GM19193 (cell line): Measurements from ENCODE around the gene NPHP4.

Experiments used
- POLR2A ChIP-seq: IDR thresholded peaks from 4 replicates; pipeline ENCODE4 v1.6.1; 2011; ENCODE audit not compliant: insufficient read depth, insufficient read length; ENCODE audit errors: extremely low read depth

NPHP4 gene

GRCh38 chr1:5992026-5992813 lies at the start of gene NPHP4:
NPHP4 (minus strand) TSS chr1:5992425; CDS start chr1:5986289, 6,136 bp downstream.
- peak; percentile 57 for TF ChIP-seq POLR2A

DNA sequence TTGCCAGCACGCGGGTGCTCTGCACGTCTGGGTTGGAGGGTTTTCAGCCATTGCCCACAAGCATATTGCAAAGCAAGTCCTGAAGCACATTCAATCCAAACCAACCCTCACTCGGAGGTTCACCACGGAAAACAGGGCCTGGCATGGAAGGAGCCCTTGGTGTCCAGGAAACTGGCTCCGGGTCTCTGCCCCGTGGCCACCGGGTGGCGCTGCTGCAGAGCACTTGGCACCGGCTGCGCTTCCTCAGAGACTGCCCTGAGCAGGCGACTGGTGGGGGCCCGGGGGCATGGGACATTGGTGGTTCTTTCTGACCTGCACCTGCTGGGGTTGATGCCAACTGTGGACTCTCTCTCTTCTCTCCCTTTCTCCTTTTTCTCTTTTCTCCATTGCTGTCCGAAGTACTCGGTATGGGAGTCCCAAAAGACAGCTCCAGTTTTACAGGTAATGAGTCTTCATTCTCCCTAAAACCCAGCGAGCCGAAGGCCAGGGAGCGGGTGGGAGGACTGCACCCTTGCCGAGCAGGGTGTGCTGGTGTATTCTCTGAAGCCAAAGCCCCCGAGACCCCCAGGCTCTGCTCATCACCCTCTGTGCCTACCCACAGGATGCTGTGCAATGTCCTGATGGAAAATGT lies 49.3 kb upstream of the NPHP4 start:
- no peak for TF ChIP-seq POLR2A

- no peak for TF ChIP-seq POLR2A
These were observed 48.7 kb upstream of the NPHP4 start for GRCh38 chr1:6040861-6041415.

DNA sequence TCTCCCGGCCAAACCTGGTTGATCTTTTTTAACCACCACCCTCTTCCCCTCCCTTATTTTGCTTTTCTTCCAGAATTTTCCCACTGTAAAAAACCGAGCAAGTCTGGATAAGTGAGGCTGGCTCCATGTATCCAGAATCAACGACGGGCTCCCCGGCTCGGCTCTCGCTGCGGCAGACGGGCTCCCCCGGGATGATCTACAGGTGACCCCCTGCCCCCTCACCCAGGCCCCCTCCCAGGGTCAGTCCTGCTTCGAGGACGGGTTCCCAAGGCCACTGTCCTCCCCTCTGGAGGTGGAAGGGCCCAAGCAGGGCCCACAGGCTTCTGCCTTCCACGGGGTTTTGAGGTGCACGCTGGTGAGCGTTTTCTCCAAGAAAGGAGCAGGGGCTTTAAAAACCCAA lies 48.2 kb upstream of the NPHP4 start:
- no peak for TF ChIP-seq POLR2A

- no peak for TF ChIP-seq POLR2A
These were observed 46.8 kb upstream of the NPHP4 start for GRCh38 chr1:6039031-6039430.

- TF ChIP-seq POLR2A: no peak
These were observed 46.4 kb upstream of the NPHP4 start for GRCh38 chr1:6038603-6039002.

GRCh38 chr1:6037338-6037762 lies 45.1 kb upstream of the NPHP4 start:
- TF ChIP-seq POLR2A: no peak

- TF ChIP-seq POLR2A: no peak
These were observed 43.5 kb upstream of the NPHP4 start for GRCh38 chr1:6035719-6036118.

- no peak for TF ChIP-seq POLR2A
These were observed 43.1 kb upstream of the NPHP4 start for GRCh38 chr1:6035303-6035702.

GRCh38 chr1:6034750-6035096 lies 42.5 kb upstream of the NPHP4 start:
- no peak for TF ChIP-seq POLR2A

- no peak for TF ChIP-seq POLR2A
These were observed 41.9 kb upstream of the NPHP4 start for GRCh38 chr1:6033986-6034749.

GRCh38 chr1:6033124-6033523 lies 40.9 kb upstream of the NPHP4 start:
- TF ChIP-seq POLR2A: no peak

DNA sequence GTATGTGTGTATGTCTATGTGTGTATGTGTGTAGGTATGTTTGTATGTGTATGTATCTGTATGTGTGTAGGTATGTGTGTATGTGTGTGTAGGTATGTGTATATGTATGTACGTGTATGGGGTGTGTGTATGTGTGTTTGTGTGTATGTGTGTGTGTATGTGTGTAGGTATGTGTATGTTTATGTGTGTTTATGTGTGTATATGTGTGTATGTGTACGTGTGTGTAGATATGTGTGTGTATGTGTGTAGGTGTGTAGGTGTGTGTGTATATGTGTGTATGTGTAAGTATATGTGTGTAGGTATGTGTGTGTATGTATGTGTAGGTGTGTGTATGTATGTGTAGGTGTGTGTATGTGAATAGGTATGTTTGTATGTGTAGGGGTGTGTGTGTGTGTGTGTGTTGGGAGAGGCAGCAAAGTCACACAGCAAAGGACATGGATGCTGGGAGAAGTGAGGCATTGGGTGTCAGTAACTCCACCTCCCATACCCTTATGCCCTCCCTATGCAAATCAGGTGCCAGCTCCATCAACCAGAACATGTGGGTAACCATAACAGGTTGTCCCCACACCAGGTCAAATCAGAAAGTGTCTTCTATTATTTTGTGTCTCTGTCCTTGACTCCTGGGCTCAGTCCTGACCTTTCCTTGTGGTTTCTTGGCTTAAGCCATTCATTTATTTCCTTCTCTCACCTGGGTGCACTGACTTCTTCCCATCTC lies 38.5 kb upstream of the NPHP4 start:
- no peak for TF ChIP-seq POLR2A

DNA sequence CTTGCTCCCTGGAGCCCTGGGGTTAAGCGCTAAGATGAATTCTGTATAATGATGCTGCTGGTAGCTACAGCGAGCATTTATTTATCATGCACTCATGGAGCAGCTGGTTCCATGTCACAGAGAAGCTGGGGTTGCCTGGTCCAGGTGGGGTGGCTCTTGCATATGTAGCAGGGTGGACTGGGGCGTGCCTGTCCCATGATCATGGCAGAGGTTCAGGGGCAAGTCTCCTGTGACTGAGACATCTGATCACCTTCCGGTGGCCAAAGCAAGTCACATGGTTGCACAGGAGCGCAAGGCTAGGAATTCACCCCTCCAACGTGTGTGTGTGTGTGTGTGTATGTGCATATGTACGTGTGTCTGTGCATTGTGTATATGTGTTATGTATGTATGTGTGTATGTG lies 37.9 kb upstream of the NPHP4 start:
- TF ChIP-seq POLR2A: no peak

- no peak for TF ChIP-seq POLR2A
These were observed 37.1 kb upstream of the NPHP4 start for GRCh38 chr1:6029351-6029750.
